ENCODE measurements around the gene CPXM1.

CPXM1 gene

GRCh38 chr20:2797136-2797983 is 3.1 kb downstream of the CPXM1 start:
- TF ChIP-seq, protein P1, sequence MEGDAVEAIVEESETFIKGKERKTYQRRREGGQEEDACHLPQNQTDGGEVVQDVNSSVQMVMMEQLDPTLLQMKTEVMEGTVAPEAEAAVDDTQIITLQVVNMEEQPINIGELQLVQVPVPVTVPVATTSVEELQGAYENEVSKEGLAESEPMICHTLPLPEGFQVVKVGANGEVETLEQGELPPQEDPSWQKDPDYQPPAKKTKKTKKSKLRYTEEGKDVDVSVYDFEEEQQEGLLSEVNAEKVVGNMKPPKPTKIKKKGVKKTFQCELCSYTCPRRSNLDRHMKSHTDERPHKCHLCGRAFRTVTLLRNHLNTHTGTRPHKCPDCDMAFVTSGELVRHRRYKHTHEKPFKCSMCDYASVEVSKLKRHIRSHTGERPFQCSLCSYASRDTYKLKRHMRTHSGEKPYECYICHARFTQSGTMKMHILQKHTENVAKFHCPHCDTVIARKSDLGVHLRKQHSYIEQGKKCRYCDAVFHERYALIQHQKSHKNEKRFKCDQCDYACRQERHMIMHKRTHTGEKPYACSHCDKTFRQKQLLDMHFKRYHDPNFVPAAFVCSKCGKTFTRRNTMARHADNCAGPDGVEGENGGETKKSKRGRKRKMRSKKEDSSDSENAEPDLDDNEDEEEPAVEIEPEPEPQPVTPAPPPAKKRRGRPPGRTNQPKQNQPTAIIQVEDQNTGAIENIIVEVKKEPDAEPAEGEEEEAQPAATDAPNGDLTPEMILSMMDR (conservative IDR thresholded peaks at IDR 0.05; ENCODE audit: low read depth): no peak
- H3K27ac ChIP-seq: no peak overlapping the region
- DNase-seq (ENCODE audit: low spot score): no peak
- POLR2A ChIA-PET (ENCODE audit: low non-redundant PET): no interaction called here
- CTCF ChIA-PET: interaction anchor here (1.0 kb wide), 1 partner anchor 54 kb away, joined by 3 read pairs; no protein-coding TSS in a partner anchor

- CTCF ChIA-PET: interaction anchor here (0.7 kb wide), 1 partner anchor 89 kb away, joined by 3 read pairs; no protein-coding TSS in a partner anchor
- POLR2A ChIA-PET (ENCODE audit: low non-redundant PET): no interaction called here
- TF ChIP-seq, protein P1 (conservative IDR thresholded peaks at IDR 0.05; ENCODE audit: low read depth): no peak
- DNase-seq (ENCODE audit: low spot score): no peak
- no peak overlapping the region for H3K27ac ChIP-seq
Measured at GRCh38 chr20:2796011-2796660, 4.3 kb downstream of the CPXM1 start.

- H3K27ac ChIP-seq: no peak overlapping the region
- TF ChIP-seq, protein P1 (conservative IDR thresholded peaks at IDR 0.05; ENCODE audit: low read depth): no peak
- DNase-seq (ENCODE audit: low spot score): no peak
- ChIA-PET POLR2A (ENCODE audit: low non-redundant PET) (no interaction called here), CTCF (interaction anchor here (0.6 kb wide), 1 partner anchor 81 kb away, joined by 3 read pairs; no protein-coding TSS in a partner anchor)
Measured at GRCh38 chr20:2795451-2795850, 5.0 kb downstream of the CPXM1 start.

DNA sequence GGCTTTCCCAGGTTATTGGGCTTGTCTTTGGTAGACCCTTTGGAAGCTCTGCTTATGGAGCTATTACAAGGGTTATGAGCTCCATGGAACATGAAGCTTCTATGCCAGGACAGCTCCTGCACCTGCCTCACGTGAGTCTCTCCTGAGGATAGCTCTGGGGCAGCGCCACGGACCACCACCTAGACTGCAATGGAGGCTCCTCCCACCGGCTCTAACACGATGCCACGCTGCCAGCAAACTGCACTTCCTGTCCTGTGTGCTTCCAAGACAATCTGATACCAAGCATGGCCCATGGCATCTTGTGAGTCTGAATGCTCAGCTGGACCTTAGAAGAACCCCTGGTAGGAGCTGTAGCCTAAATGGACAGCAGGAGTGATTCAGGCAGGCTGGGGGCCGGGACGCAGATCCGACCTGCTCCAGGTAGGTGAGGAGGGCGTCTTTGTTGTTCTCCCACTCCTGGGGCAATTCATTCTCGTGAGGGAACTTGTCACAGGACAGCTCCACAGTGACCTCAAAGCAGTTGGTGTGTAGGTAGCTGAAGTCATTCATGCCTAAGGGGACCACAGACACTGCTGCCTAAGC is 5.5 kb downstream of the CPXM1 start:
- ChIA-PET CTCF (interaction anchor here (0.6 to 0.7 kb wide), 3 partner anchors 60 to 205 kb away, joined by 3 to 4 read pairs (median 4); no protein-coding TSS in a partner anchor), POLR2A (ENCODE audit: low non-redundant PET) (no interaction called here)
- no peak for DNase-seq (ENCODE audit: low spot score)
- TF ChIP-seq, protein P1 (conservative IDR thresholded peaks at IDR 0.05; ENCODE audit: low read depth): no peak
- no peak overlapping the region for H3K27ac ChIP-seq

- no peak overlapping the region for H3K27ac ChIP-seq
- ChIA-PET POLR2A (ENCODE audit: low non-redundant PET) (no interaction called here), CTCF (interaction anchor here (0.6 to 0.7 kb wide), 2 partner anchors 59 to 206 kb away, joined by 4 read pairs; no protein-coding TSS in a partner anchor)
- TF ChIP-seq, protein P1 (conservative IDR thresholded peaks at IDR 0.05; ENCODE audit: low read depth): no peak
- DNase-seq (ENCODE audit: low spot score): no peak
Measured at GRCh38 chr20:2794202-2794748, 6.2 kb downstream of the CPXM1 start.

DNA sequence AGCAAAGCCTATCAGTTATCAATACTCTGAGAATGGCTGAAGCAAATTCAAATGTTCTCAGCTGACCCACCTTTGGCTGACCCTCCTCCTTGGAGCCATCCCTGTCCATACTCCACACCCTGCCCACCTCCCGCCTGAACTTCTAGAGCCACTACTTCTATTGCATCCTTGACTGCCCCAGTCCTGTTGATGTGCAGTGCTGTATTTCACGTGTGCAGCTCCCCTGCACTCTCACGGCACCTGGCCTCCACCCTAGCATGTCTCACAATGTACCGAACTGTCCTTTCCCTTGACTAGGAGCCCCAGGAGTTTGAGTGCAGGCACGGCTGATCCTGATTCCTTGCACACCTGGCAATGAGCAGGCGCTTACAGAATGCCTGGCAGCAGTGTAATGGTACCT is 7.0 kb downstream of the CPXM1 start:
- no peak overlapping the region for H3K27ac ChIP-seq
- no peak for DNase-seq (ENCODE audit: low spot score)
- TF ChIP-seq, protein P1 (conservative IDR thresholded peaks at IDR 0.05; ENCODE audit: low read depth): no peak
- ChIA-PET POLR2A (ENCODE audit: low non-redundant PET) (no interaction called here), CTCF (no interaction called here)
